Dermis microvascular lymphatic vessel endothelial cell (primary cell): ENCODE measurements around the gene NPPC. TPM values are rescaled to one million over a fixed set of nuclear protein-coding genes. Genes with fewer than 3 reads are reported as not detected.
"Not testable (repeated sequence)": the region's sequence is repeated elsewhere in the genome, so short reads cannot be mapped to it uniquely, and the experiment has no call there.

Source experiments
- DNase-seq, 2 donors: peaks; one replicate each; pipeline versions ENCODE4 v3.0.0 to v3.0.0-alpha.2; 2010; ENCODE audit warnings: low read depth in 2 of 2
- total RNA-seq: library from RNA; depleted of rRNA; stranded (reverse); fragments of >200 nt; gene quantifications from 2 replicates; pipeline ENCODE4 v1.2.1, GENCODE V29; 2014

The NPPC gene
- total RNA-seq, 1 donor from 2014 or later = not detected

DNA sequence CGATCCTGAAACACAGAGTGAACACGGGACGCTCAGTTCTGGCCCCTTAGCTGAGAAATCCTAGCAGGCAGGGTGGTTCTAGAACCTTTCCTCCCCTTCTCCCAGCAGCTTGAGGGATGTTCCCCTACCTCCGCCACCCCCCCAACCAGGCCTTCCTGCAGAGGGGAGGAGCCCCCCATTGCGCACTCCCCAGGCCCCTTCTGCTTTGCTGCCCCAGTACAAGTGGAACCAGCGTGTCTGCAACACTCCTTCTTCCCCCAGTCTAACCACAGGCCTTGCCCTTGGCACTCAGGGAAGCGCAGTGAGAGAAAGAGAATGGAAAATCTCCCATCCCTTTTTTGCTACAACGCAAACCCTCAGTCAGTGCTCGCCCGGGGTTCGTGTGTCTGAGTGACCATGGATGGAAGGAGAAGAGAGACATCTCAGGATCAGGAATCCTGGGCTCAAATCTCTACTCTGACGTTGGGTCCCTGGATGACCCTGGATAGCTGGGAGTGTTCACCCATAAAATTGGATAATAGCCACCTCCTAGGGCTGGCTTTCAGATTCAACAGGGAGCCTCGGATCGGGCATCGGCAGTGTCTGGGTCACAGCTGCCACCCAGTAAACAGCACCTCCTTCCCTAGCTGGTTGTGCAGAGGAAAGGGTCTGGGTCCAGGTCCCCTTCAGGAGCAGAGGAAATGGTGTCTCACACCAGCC lies 3.7 kb downstream of the NPPC start:
- DNase-seq = no peak

DNA sequence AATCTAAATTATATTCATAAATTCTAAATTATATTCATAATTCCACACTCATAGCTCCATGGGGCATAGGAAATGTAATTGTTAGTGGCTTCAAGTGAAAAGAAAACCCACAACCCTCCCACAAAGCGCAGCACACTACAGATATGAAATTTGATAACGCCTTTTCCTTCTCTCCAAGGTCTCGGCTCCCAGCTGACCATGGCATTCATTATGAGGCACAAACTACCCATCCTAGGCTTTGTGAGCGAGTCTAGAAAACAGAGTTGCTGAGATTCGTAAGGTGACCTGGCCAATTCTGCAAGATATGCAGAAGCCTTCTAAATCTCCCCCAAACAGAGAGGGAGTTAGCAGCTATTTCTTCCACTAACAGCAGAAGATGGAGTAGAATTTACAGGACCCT lies 5.4 kb downstream of the NPPC start:
- no peak for DNase-seq

DNA sequence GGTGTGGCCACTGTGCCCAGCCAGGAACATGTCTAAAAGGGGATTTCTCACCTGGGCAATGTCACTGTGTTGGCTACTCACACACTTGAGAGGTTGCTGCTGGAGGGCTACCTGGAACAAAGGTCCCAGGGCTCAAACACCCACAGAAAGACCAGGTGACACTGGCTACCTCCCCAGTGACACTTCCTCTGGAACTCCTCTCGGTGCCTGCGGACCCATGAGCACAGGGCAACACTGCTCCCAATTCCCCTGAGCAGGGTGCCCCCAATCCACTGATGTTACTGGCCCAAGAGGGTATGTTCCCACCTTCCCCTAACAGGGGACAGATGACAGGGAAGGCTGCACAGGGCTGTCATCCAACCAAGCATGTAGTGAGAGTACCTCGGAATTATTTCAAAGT lies 5.8 kb downstream of the NPPC start:
- no peak for DNase-seq

DNA sequence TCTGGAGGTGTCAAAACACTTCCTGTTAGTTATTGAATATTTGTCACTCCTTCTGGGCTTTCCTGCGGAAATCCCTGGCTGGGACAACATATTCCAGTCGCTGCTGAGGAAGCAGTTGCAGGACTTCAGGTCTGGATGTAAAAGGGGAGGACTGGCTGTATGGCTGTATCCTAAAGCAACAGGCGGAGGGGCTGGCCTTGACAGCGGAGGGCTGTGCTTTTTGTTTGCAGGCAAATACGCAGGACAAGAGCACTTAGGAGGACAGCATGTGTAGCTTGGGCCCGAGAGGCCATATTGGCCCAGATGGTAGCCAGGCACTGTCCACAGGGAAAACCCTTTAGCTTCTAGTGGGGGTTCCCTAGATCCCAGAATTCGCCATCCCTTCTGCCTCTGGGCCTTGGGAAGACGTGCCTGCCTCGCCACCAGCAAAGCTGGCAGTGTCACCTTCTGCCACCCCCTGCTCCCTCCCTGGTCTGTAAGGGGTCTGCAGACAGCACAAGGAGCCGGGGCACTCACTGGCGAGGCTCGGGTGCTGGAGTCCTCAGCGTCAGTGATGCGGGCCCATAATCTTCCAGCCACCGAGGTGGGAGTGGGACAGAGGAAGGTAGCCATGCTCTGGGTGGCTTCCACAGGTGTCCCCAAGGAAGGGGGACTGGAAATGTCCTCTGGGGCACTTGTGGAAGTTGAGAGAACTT lies 6.7 kb downstream of the NPPC start:
- DNase-seq = no peak

DNA sequence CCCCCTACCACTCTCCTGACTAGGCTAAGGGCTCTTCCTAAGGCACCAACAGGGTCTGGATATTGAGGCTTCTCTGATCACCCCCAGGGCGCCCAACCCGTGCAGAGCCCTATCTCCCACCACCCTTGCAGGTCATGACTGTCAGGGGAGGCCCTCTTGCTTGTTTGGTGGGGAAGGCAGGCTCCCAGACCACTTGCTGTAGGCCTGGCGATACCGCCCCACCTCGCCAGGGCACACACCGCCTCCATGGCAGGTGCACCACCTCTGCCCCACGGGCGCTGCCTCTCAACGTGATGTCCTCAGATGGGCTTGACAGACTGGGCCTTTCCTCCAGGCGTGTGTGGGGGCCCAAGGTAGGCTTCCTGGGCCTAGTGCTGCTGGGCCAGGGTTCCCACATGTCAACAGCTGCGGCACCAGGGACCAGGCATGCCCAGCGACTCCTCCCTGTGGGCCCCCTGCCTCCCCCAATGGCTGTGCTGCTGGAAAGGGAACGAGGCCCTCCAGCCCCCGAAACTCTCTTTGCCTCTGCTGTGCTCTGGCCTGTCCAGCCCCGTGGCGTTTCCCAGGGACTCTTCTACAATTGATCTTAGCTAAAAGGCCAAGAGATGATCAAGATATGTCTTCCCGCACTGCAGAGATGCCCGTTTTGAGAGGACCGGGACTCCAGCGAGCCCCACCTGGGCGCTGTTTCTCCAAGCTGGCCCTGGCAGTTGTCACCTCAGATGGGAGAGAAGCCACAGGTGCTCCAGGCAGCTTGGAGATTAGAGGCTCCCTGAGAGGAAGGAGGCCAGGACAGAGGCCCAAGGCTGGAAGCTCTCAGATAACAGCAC lies 7.5 kb downstream of the NPPC start:
- no peak for DNase-seq

DNA sequence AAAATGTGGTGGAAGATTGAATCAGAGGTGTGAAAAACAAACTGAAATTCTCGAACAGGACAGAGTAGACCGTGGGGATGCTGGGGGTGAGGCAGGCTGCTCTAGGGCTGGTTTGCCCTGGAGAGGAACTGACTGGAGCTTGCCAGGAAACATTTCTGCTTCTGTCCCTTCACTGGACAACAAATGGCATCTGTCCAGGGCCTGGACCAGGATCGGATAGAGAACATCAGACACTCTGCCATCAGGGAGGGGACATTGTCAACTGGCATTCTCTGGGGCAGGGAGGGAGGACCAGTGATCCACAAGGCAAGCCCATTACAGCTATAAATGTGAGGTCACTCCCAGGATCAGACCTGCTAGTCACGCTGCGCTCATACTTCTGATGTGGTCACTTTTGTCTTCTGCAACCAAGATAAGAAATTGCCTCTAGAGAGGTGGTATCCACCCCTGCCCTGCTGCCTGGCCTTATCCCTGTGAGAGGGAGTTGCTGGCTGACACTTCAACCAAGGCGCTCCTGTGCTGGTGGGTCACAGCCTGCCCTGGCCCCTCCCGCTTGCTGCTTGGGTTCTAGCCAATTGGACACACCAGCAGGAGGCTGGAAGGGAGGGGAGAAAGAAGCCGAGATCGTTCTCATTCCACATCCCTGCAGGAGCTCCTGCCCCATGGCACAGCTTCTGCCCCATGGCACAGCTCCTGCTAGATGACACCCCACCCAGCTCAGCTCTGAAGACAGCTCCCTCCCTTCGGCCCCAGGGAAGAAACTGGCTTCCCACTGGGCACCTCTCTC lies 8.7 kb downstream of the NPPC start:
- no peak for DNase-seq

DNA sequence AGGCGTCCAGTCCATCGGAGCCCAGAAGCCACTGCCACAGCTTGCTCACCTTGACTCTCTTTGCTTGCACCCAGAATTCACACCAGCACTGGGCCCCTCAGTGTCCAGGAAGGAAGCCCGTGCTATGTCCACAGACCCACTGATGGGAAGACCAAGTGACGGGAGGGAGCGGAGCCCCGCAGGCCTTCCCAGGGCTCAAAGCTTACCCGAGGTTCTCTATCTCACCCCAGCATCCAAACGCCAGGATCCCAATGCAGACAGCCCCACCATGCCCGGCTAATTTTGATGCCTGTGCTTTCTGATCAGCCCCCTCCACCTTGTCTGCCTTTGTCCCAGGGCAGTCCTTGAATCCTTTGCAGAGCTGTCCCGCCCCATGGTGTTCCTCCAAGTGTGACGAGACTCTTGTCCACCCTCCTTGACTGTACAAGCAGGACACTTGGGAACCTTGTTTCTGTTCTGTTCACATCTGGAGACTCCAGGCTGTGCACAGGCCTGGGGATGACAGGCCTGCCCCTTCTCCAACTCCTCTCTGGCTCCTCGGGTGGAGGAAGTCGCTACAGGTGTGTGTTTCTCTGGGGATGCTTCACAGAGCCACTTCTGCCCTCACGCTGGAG lies 12.0 kb downstream of the NPPC start:
- DNase-seq = no peak

DNA sequence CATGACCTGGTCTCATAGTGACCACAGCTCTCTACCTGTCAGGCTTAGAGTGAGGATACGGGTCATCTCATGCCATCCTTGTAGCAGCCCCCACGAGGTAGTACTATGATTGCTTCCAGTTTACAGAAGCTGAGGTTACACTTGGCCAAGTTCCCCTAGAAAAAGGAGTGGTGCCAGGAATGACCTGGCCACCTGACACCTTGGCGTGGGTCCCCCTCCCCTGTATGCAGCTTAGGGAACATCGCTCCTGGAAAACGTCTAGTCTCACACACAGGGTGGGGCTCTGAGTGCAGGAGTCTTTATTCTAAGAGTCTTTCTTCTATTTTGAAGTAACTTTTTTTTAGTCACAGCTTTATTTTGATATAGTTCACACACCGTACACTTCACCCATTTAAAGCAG lies 14.8 kb downstream of the NPPC start:
- no peak for DNase-seq

DNA sequence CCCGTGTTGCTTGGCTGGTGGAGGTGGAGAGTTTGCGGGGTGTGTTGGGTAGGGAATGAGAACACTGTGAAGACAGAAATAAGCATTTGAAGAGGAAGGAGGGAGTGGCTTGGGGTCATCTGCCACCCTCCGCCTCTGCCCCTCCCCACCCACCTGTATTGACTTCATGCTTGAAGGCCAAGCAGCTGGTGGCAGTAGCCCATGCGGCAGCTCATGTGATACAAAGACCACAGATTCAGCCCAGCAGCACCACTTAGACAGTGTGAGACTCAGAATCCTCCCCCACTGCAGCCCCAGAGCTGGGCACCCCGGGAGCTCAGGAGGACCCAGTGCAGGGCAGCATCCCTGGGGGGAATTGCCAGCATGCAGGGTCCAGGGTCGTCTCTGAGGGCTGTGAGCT lies 15.4 kb downstream of the NPPC start:
- no peak for DNase-seq

DNA sequence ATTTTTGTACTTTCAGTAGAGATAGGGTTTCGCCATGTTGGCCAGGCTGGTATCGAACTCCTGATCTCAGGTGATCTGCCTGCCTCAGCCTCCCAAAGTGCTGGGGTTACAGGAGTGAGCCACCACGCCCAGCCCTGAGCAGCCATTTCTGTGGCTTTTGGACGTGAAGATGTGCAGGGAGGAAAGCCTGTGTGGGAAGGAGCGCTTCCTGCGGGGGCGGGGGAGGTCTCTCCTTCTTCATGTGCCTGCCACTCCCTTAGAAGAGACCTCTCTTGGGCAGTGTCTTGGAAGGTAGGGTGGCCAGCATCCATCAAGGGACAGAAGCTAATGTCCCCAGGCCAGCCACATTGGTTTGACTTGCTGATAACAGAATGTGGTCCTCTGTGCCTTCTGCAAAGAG lies 16.0 kb downstream of the NPPC start:
- DNase-seq = not testable (repeated sequence)

DNA sequence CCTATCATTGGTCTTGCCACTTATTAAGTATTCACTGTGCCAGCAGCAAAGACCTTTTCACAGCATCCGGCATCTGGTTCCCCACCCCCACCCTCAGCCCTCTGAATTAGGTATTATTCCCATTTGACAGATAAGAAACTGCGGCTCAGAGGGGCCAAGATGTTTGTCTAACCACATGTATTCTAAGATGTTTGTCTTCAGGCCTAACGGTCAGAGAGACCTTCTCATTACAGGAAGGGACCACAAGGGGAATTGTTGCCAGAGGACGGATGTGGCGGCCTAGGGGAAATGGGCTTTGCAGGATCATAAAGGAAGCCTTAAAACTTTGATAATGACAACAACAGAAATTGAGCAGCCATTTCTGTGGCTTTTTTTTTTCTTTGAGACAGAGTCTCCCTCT lies 16.6 kb downstream of the NPPC start:
- no peak for DNase-seq

DNA sequence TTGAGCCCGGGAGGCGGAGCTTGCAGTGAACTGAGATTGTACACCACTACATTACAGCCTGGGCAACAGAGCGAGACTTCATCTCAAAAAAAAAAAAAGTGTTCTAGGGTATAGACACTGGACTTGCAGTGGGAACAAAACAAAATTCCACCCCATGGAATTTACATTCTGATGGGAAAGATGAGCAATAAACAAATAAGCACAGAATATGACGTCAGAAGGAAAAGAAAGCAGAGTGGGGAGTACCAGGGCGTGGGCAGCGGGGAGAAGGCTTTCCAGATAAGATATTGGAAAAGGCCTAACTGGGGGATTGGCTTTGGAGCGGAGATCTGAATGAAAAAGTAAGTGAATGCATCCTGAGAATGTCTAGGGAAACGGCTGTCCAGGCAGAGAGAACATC lies 17.6 kb downstream of the NPPC start:
- DNase-seq = no peak

DNA sequence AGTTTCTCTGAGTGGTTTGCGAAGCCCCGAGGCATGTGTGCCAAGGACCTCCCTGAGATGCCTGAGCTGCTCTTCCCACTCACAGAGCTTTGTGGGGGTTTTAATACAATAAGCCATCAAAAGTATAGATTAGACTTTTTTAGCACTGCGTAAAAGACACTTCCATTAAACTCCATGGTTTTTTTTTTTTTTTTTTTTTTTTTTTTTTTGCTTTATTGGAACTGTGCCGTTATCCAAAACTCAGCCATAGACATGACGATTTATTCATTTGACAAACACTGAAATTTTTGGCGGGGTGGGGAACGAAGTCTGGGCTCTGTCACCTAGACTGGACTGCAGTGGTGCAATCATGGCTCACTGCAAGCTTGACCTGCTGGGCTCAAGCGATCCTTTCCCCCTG lies 18.4 kb downstream of the NPPC start:
- DNase-seq = no peak

DNA sequence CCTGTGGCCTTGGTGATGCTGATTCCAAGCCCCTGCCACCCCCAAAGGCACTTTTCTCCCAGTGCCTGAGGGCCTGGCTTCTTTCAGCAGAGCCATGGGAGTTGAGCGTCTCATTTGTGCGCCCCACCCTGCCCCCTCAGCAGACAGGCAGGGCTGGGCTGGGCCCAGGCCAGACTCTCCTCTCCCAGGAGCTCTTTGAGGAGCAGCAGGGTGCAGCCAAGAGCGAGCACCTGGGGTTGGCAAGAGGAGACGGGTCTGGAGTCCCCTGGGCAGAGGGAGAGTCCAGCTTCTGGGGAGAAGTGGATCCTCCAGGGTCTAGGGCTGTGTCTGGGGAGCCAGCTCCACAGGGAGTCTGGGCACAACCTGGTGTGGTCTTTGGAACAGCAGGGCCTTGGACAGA lies 21.2 kb downstream of the NPPC start:
- no peak for DNase-seq

DNA sequence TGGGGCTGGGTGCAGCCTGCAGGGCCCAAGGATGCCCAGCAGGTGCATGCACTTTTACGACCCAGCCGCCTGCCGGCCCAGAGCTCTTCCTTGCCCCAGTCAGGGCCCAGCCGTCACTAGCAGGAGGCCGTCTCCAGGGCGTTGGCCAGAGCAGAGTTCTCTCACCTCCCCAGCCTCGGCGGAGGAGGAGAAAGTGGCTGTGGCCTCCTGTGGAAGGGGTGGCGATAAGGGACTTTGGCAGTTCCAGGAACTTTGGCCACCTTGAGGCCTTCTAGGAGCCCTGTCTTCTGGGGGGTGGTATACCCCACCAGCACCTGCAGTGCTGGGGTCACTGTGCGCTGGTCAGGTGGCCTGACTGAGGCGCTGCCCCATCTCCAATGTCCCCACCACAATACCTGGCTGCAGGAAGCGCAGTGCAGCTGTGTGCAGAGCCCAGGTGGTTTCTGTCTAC lies 22.0 kb downstream of the NPPC start:
- DNase-seq = no peak

DNA sequence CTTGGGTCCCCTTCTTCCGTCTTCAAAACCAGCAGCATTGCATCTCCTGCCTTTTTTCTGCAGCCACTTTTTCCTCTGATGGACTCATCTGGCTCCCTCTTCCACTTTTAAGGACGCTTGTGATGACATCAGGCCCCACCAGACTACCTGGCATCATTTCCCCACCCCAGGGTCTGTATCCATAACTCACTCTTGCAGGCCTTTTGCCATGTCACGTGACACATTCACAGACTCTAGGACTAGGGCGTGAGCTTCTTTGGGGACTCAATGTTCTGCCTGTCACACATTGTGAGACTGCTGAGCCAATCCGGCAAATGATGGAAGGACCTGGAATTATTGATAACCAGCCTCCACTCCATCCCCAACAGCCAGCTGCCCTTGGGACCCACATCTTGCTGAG lies 23.6 kb downstream of the NPPC start:
- no peak for DNase-seq

DNA sequence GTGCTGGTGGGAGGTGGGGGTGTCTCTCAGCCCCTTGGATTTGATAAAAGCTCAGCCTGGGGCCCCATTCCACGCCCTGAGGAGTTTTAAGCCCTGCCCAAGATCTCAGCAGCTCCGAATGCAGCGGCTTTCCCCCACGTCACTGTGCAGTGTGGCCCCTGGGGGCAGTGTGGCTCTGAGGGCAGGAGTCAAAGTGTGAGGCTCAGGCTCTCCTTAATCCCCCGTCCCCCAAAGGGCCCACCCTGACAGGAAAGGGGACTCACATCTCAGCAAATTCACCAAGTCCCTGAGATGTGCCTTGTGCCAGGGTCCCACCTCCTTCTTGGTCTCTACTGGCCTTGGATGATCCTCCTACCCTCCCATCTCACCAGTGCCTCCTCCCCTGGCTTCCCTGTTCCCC lies 25.2 kb downstream of the NPPC start:
- no peak for DNase-seq

DNA sequence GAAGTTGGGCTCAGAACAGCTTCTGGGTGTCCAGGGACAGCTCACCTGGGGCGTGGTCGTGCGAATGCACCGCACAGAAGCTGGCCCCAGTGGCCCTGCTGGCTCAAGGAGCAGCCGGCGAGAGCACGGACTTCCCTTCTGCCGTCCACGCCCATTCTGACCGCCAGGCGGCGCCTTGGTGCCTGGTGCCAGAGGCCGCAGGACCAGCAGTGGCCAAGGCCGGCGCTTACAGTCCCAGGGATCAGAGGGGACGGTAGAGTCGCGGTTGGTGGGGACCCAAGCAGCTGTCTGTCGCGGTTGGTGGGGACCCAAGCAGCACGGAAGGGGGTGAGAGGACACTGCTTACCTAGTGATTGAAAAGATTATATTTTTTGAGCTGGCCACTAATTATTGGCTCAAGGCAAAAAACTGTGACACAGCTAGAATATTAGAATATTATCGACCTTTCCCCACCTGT lies 25.7 kb downstream of the NPPC start:
- peak; percentile 30 to 72 for DNase-seq

DNA sequence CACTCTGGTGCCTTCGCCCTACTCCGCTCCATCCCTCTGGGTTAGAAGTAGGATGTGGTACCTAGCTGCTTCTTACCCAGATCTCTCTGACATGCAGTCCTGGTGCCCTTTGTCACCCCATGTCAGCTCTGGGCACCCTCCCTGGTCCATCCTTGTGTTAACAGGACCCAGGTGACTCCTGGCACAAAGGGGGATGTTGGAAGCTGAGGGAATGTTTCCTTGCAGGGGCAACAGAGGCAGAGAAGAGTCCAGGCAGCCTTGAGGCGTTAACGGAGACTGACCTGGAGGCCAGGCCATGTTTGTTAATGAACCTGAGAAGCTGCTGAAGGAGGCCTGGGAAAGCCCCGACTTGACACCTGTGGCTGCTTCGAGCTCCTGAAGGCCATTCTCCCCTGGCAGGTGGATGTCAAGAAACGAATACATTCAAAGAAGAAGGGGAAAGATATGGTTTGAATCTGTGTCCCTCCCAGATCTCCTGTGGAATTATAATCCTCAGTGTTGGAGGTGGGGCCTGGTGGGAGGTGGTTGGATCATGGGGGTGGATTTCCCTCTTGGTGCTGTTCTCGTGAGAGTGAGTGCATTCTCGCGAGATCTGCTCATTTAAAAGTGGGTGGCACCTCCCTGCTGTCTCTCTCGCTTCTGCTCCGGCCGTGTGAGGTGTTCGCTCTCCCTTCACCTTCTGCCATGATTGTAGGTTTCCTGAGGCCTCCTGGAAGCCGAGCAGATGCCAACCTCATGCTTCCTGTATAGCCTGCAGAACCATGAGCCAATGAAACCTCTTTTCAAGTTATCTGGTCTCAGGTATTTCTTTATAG lies 31.4 kb downstream of the NPPC start:
- no peak for DNase-seq

DNA sequence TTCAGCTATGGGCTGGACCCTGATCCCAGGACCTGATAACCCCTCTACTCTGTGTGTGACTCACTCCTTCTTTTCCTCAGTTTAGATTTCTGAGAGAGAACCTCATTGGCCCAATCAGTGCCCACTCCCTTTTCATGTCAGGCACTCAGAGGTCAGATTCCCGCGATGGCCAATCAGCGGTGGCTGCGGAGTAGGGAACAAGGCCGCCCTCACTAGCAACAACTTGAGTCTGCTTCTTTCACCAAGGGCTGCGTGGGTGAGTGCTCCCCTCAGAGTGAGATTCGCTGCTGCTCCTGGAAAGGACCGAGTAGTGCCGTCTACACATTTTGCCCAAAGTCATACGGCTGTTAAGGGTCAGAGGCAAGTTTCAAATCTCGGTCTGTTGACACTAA lies 34.7 kb downstream of the NPPC start:
- DNase-seq = no peak
